GM13976 (cell line): ENCODE measurements around the gene CAPN11.

Source experiments
- DNase-seq: peaks from one replicate; pipeline ENCODE4 v3.0.0; 2012; ENCODE audit warnings: low spot score
- CTCF ChIP-seq: IDR thresholded peaks from 2 replicates; pipeline ENCODE4 v1.5.1; 2012; ENCODE audit warnings: borderline replicate concordance, mild to moderate bottlenecking; ENCODE audit not compliant: insufficient read depth; ENCODE audit errors: extremely low read depth, missing control alignments, control extremely low read depth
- in situ Hi-C: fragments of 300-500 bp; cut with MboI; formaldehyde crosslinking; loops from one replicate; pipeline ENCODE4 v1.12.0; 2022; ENCODE audit warnings: low sequenced_read_pairs, mixed read lengths, inconsistent platforms; ENCODE audit not compliant: unreplicated experiment

CAPN11 gene

GRCh38 chr6:44198684-44199083 lies 40.1 kb downstream of the CAPN11 start:
- TF ChIP-seq CTCF, result no peak

GRCh38 chr6:44199883-44200282 lies 41.3 kb downstream of the CAPN11 start:
- no peak for DNase-seq
- no peak for TF ChIP-seq CTCF
- in situ Hi-C loops, result no loop called here

More at GRCh38 chr6:44198684-44199083, 40.1 kb downstream of the CAPN11 start:
- in situ Hi-C loops, result no loop called here
- no peak for DNase-seq

- in situ Hi-C loops, result no loop called here
- no peak for TF ChIP-seq CTCF
- DNase-seq, result no peak
Measured at GRCh38 chr6:44201200-44201599, 42.6 kb downstream of the CAPN11 start.

- no peak for TF ChIP-seq CTCF
- in situ Hi-C loops, result no loop called here
- DNase-seq, result no peak
Measured at GRCh38 chr6:44201638-44202303, 43.2 kb downstream of the CAPN11 start.

GRCh38 chr6:44202332-44202971 lies 43.8 kb downstream of the CAPN11 start:
- no peak for DNase-seq
- no peak for TF ChIP-seq CTCF
- in situ Hi-C loops, result no loop called here

GRCh38 chr6:44202972-44203750 lies 44.5 kb downstream of the CAPN11 start:
- TF ChIP-seq CTCF, result no peak
- in situ Hi-C loops, result no loop called here
- DNase-seq, result no peak
